Epithelial cell of esophagus (primary cell): ENCODE data around the gene MEGF6.

Experiments
- DNase-seq: peaks from one replicate; pipeline ENCODE4 v3.0.0; 2010; ENCODE audit warnings: low read depth
- H3K4me3 ChIP-seq: 2 replicates; pipeline ENCODE4 v1.5.1; 2011; ENCODE audit warnings: mild to moderate bottlenecking, low read length, control low read depth
- CTCF ChIP-seq: IDR thresholded peaks from 2 replicates; pipeline ENCODE4 v1.5.1; 2011; ENCODE audit warnings: low read depth, mild to moderate bottlenecking, low read length, control low read depth, inconsistent platforms; ENCODE audit not compliant: insufficient read depth; ENCODE audit errors: missing control alignments

The MEGF6 gene

GRCh38 chr1:3478187-3478586, 133.1 kb downstream of the MEGF6 start:
- no peak for DNase-seq
- no peak overlapping the region for H3K4me3 ChIP-seq
- no peak for TF ChIP-seq CTCF

- no peak for DNase-seq
- no peak for TF ChIP-seq CTCF
- H3K4me3 ChIP-seq: no peak overlapping the region
These were observed 133.9 kb downstream of the MEGF6 start for GRCh38 chr1:3477241-3477995.

- no peak for TF ChIP-seq CTCF
- no peak overlapping the region for H3K4me3 ChIP-seq
- no peak for DNase-seq
These were observed 134.6 kb downstream of the MEGF6 start for GRCh38 chr1:3476666-3477065.

GRCh38 chr1:3475839-3476573, 135.3 kb downstream of the MEGF6 start:
- TF ChIP-seq CTCF: no peak
- no peak for DNase-seq
- no peak overlapping the region for H3K4me3 ChIP-seq

GRCh38 chr1:3474421-3474820, 136.9 kb downstream of the MEGF6 start:
- H3K4me3 ChIP-seq: no peak overlapping the region
- TF ChIP-seq CTCF: no peak
- DNase-seq: no peak

GRCh38 chr1:3474016-3474415, 137.3 kb downstream of the MEGF6 start:
- TF ChIP-seq CTCF: no peak

More at GRCh38 chr1:3474016-3474415, 137.3 kb downstream of the MEGF6 start:
- no peak overlapping the region for H3K4me3 ChIP-seq
- DNase-seq: no peak
